ENCODE data around the gene COQ5.

GRCh38 chr12:120532701-120533238 is 3.8 kb upstream of the COQ5 start:
- TF ChIP-seq CTCF (IDR thresholded peaks at IDR 0.05) (no peak), POLR2A (IDR thresholded peaks at IDR 0.05) (no peak)

Measured in prostate gland (tissue), 2 donors.